NCI-H2171 treated with DMSO at 0.1 percent for 48 hours (cell line): ENCODE measurements around the gene TFEB.

Experiments
- DNase-seq: peaks from one replicate; lab custom pipeline; 2025; lab: John Stamatoyannopoulos, UW

The TFEB gene

DNA sequence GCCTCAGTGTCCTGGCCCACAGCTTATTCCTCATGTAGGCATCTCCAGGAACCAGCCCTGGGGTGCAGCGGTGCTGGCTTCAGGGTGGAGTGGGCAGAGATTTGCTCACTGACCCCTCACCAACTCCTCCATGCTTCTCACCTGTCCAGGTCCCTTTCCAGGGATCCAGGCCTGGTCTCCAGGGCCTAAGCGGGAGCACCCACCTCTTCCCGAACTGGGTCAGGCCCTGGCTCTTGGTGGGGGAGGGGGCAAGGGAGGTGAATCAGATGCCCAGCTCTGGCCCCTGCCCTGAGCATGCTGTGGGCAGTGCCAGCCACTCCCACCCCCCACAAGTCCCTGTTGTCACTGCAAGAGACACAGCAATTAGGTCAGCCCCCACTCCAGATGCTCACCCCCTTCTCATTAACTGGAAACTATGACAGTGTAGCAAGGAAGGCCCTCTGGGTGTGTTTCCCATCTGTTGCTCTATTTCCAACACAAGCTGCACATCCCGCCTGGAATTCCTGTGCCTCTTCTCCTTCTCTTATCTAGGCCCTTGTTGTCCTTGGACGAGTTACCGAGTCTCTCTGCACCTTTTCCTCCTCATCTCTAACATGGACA is 60.1 kb downstream of the TFEB start:
- DNase-seq = peak; percentile 98

- DNase-seq = no peak
Measured at GRCh38 chr6:41674231-41675000, 61.0 kb downstream of the TFEB start.

DNA sequence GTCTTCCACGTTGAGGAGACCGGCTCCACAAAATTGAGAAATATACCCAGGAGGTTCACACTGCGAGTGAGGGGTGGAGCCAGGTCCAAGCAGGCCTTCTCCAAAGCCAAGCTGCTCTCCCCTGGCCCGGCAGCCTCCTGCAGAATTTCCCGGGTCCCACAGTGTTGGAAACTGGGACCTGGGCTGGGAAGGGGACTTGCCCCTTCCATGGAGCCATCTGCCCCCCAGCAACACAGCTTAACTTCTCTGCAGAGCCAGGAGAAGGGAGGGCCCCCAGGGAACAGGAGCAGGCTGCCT is 61.8 kb downstream of the TFEB start:
- peak; percentile 83 for DNase-seq

- peak; percentile 67 for DNase-seq
Measured at GRCh38 chr6:41672816-41673703, 62.3 kb downstream of the TFEB start.

- DNase-seq = no peak
Measured at GRCh38 chr6:41672016-41672415, 63.4 kb downstream of the TFEB start.

DNA sequence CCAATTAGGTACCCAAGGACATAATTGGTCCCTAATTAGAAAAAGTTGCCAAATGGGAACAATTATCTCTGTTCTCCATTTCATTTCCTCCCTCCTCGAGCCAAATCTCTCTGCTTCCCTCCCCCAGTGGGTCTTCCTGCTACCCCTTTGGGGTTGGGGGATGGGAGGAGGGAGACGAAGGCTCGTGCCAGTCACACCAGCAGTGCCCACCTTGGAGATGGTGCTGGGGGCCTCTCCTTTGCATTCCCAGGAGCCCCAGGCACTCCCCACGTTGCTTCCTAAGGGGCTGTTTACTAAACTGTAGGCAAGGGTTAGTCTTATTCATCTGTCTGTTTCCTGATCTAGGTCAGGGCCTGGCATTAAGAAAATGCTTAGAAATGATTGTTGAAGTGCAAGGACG is 64.0 kb downstream of the TFEB start:
- DNase-seq = peak; percentile 42

- DNase-seq = peak; percentile 71
Measured at GRCh38 chr6:41670703-41671360, 64.6 kb downstream of the TFEB start.

DNA sequence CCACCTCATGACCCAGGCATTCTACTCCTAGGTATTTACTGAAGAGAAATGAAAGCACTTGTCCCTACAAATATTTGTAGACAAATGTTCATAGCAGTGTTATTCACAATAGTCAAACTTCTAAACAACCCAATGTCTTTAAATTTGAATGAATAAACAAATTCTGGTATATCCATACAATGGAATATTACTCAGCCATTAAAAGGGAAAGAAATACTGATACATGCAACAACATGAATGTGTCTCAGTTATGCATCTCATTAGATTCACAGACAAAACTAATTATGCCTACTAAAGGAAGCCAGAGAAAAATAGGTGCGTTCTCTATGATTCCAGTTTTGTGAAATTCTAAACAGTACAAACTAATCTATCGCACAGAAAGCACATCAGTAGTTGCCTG is 66.4 kb downstream of the TFEB start:
- DNase-seq = no peak

DNA sequence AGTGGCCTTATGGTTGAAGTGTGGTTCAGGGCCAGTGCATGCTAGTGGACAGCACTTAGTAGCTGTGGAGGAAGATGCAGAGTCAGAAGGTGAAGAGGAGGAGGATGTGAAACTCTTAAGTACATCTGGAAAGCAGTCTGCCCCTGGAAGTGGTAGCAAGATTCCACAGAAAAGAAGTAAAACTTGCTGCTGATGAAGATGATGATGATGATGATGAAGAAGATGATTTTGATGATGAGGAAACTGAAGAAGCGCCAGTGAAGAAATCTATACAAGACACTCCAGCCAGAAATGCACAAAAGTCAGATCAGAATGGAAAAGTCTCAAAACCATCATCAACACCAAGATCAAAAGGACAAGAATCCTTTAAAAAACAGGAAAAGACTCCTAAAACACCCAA is 68.2 kb downstream of the TFEB start:
- no peak for DNase-seq

GRCh38 chr6:41664271-41664670 is 71.1 kb downstream of the TFEB start:
- DNase-seq = no peak

DNA sequence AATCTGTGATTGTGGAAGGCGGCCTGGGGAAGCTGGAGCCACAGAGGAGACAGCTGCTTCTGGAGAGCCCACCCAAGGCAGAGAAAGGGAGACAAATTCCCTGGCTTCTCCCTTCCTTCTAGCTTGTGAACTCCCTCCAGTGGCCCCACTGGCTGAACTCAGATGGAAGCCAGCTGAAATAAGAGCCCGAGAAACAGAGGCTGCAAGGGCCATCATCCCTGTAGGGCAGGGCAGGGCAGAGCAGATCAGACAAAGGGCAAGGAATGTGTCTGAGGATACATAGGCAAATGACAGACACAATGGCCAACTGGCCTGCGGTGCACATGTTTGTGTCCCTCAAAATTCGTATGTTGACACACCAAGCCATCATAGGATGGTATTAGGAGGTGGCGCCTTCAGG is 71.8 kb downstream of the TFEB start:
- DNase-seq = no peak

GRCh38 chr6:41659935-41660334 is 75.5 kb downstream of the TFEB start:
- DNase-seq = no peak

GRCh38 chr6:41658636-41659035 is 76.8 kb downstream of the TFEB start:
- DNase-seq = no peak

DNA sequence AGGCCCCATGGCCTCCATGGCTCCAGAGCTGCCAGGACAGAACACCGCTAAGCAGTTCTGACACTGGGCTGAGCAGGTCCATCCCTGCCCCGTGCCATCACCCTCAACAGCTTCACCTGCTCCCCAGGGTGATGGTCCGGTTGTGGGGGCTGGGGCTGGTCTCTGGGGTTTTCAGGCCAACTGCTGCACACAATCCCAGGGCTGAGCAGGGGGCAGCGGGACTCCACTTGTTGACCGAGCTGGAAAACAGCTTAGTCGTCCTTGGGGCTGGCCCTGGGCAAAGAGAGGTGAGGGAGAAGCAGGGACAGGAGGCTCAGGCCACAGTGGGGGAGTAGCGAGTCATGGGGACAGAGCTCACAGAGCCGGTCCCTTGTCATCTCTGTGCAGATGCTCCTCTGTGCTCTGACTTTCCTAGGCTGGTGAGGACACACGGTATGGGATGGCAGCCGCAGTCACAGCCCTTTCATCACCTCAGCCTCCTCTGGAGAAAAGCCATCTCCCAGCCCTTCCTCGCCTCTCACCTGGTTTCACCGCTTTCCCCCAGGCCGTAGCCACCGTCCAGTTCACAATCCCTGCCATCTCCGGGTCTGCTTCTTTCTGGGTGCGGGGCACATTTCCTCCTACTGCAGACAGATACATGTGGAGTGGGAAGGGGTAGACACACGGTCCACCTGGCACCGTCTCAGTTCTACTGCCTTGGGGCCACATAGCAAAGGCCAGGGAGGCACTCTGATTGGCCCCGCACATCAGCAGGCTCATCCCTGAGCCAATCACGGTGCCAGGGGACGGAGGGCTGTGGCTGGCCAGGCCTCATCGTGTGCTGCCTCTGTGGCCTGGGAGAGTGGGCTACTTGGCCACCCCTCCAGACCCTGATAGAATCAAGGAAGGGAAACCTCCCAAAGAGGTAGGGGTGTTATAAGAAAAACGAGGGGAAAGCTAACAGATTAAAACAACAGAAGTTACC is 78.0 kb downstream of the TFEB start:
- no peak for DNase-seq

DNA sequence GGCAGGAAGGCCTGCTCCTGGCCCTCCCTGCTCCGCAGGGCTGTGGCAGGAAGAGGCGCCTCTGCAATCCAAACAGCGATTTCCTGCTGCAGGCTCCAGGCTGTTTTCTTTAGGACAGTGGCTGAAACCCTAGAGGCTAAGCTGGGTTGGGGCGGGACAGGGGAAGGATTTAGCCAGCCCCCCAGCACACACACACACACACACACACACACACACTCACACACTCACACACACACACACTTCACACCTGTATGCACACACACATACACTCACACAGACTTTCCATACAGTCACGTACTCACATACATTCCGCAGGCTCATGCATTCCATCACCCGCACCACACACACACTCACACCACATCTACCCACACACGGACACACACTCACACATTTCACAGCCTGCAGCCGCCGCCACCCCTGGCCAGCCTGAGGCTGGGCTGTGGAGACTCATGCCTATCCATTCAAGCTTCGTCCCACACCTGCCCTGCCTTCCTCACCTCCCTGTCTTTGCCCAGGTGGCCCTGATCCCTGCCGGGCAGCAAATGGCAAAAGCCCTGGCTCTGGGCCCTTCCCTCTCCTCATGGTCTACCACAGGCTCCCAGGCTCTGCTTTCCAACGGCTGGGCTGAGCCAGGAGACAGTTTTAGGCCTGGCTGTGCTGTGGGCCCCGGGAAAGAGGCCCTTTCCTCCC is 79.3 kb downstream of the TFEB start:
- no peak for DNase-seq

DNA sequence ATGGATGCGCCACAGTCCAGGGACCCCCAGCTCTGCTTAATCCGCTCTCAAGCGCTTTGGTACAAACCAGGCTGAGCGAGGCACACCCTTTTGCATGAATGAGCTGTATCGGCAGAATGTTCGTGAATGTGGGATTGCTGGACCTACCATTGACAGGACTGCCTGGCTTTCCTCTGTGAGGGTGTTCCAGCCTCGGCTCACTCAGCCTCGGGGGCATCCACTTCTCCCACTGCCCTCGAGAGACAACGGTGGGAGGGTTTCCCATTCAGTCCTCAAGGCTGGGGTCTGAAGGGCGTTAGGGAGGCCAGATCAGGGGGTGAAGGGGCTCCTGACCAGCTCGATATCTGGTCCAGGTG is 79.8 kb downstream of the TFEB start:
- no peak for DNase-seq

GRCh38 chr6:41655176-41655575 is 80.2 kb downstream of the TFEB start:
- DNase-seq = no peak

DNA sequence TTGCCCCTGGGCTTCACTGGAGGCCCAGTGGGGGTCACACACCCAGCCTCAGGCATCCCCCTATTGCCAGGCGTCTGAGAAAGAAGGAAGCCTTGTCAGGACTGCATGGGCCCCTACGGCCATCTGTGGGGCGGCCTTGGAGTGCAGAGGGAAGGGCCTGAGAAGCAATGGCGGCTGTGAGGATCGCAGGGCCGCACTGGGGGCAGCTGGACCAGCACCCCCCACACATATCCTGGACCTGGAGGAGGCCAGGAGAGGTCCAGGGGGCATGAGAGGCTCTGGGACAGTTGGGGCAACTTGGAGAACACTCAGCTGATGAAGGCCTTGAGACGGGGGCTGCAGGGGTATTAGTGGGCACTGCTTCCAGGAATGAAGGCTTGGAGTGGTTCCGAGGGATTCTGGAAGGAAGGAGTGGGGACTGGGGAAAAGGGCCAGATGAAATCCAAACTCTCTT is 80.7 kb downstream of the TFEB start:
- no peak for DNase-seq

DNA sequence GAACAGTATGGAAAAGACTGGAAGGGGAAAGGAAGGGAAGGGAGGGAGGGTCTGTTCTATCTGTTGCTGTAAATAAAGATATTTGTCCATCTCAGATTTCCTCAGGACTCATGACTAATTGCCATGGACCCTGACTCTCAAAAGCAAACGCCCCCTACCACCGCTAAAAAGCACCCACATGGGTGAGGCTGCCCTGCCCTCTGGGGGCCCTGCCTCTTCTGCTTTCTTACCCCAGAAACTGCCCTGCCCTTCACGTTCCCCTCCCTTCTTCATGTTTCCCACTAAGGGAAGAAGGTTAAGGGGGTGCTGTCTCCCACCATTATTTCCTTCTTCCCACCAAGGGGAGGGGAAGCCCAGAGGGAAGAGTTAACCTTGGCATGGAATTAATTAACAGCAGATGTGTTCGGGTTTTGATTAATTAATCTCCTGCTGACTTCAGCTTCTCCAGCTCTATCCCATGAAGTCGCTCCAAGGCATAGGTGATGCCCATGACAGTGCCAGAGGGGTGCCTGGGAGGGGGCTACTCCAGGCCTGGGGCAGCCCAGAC is 81.2 kb downstream of the TFEB start:
- no peak for DNase-seq

GRCh38 chr6:41653691-41654090 is 81.7 kb downstream of the TFEB start:
- DNase-seq = no peak
